HG02571 (cell line): Measurements from ENCODE around the gene MINDY4B.

Experiments used
- ATAC-seq: cut with Tn5 transposase; IDR thresholded peaks from one replicate; pipeline ENCODE4 v1.9.1; 2021; ENCODE audit warnings: mild to moderate bottlenecking, moderate library complexity; ENCODE audit not compliant: unreplicated experiment

The MINDY4B gene

DNA sequence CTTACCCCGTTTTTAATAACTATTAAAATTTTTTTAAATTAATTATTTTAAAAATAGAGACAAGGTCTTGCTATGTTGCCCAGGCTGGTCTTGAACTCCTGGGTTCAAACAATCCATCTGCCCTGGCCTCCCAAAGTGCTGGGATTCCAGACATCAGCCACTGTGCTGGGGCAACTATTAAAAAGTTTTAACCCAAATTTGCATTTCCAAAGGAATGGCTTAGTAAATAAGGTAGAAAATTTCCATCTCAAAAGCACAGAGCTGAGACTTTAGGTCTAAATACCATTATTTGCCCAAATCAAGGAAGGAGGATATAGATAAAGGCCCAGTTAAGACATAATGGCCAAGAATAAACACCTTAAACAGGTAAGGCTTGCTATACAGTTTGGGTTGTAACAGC, 56.4 kb downstream of the MINDY4B start:
- ATAC-seq, result no peak

DNA sequence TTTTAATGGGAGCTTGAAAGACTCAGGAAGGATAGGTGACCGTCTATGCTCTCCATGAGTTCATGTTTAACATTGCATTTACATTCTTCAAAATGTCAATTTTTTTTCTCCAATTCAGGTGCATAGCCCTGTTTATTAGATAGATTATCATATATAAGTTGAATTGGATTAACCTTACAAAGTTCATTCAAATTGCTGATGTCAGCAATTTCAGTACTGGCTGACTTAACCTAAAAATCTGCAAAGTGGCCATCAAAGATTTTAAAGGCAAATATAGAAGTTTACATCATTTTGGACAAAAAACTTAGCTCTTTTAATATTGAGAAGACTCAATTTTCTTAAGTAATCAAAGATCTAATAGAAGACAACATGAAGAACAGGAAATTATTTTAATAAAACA, 57.8 kb downstream of the MINDY4B start:
- ATAC-seq, result no peak

GRCh38 chr3:150844484-150844883, 60.8 kb downstream of the MINDY4B start:
- no peak for ATAC-seq

- ATAC-seq, result no peak
These were observed 62.0 kb downstream of the MINDY4B start for GRCh38 chr3:150843241-150843640.

- ATAC-seq, result no peak
These were observed 64.3 kb downstream of the MINDY4B start for GRCh38 chr3:150840802-150841515.

GRCh38 chr3:150830745-150831144, 74.5 kb downstream of the MINDY4B start:
- ATAC-seq, result no peak

GRCh38 chr3:150830094-150830681, 75.1 kb downstream of the MINDY4B start:
- ATAC-seq, result no peak

GRCh38 chr3:150829408-150829807, 75.8 kb downstream of the MINDY4B start:
- no peak for ATAC-seq

- ATAC-seq, result no peak
These were observed 76.2 kb downstream of the MINDY4B start for GRCh38 chr3:150828997-150829396.

- no peak for ATAC-seq
These were observed 77.0 kb downstream of the MINDY4B start for GRCh38 chr3:150828261-150828660.

GRCh38 chr3:150826466-150827282, 78.6 kb downstream of the MINDY4B start:
- ATAC-seq, result no peak

- no peak for ATAC-seq
These were observed 79.3 kb downstream of the MINDY4B start for GRCh38 chr3:150825916-150826377.

GRCh38 chr3:150825192-150825915, 79.9 kb downstream of the MINDY4B start:
- ATAC-seq, result no peak

DNA sequence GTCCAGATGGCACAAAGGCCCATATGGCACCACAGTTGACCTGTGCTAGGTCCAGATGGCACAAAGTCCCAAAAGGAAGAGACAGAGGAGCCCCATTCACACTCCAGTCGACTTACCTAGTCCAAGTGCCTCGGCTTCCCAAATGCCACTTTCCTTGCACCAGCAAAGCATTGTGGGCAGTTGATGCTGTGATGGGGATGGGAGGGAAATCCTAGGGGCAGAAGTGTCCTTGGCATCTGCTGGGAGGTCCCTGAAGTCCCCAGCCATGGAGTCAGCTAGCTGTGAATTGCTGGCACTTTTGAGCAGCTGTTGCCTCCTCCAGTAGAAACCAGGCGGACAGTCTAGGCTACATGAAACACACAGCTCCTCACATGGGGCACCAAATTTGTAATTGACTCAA, 82.0 kb downstream of the MINDY4B start:
- no peak for ATAC-seq

DNA sequence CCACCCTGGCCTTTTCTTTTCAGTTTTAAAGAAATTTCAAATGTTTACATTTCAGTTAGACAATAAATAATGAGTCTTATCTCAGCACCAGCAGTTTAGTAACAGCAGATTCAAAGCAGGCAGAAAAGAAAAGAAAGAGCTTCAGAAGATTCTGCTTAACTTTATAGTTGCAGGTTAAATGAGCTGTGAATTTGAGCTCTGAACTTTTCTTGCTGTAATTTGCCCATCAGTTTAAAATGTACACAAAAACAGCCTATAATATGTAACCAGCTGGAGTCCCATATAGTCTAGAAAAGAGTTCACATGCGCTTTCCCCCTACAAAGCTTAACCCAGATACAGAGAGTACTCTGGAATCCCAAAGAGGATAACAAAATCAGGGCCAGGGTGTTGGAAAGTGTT, 82.6 kb downstream of the MINDY4B start:
- no peak for ATAC-seq
